HepG2 (cell line): Measurements from ENCODE around the gene ABCC1. TPM values are rescaled to one million over a fixed set of nuclear protein-coding genes. Genes with fewer than 3 reads are reported as not detected.

Source experiments
- ATAC-seq: fragments of 200-7000 bp; cut with Tn5 transposase; 3 replicates; pipeline ENCODE4 v1.9.1; 2020; ENCODE audit warnings: mild to moderate bottlenecking, moderate library complexity
- BruUV-seq: library from RNA; stranded (reverse); fragments of 400-500 nt; replicated peaks from 2 replicates; lab custom pipeline; 2021; lab: Mats Ljungman, UMichigan
- CTCF ChIA-PET: fragments of 300-600 bp; formaldehyde crosslinking; extraction: SDS; loops from one replicate; lab custom pipeline; 2021; ENCODE audit warnings: low total read pairs, inconsistent platforms, low intra/inter-chr PET ratio; lab: Yijun Ruan, JAX
- POLR2A ChIA-PET: fragments of 350-600 bp; sonication (Branson Sonifier 250); formaldehyde crosslinking; loops from one replicate; lab custom pipeline; 2020; ENCODE audit warnings: antibody characterized with exemption, inconsistent platforms; lab: Yijun Ruan, JAX
- DNase-seq: peaks from one replicate; pipeline ENCODE4 v3.0.0-alpha.2; 2015; ENCODE audit warnings: low spot score
- FAIRE-seq: peaks from 3 replicates; lab custom pipeline; 2011; peaks lifted over from hg19 to GRCh38; lab: Jason Lieb, UNC
- H2AFZ ChIP-seq: one replicate; pipeline ENCODE4 v1.6.1; 2011; ENCODE audit warnings: low read length, inconsistent platforms
- H3K27ac ChIP-seq: fragments of 300-600 bp; 3 replicates; pipeline ENCODE4 v1.8.0; 2011; ENCODE audit warnings: mixed run types, mild to moderate bottlenecking, mixed read lengths, low read length, inconsistent platforms; ENCODE audit not compliant: insufficient read depth; ENCODE audit errors: extremely low read length
- H3K27me3 ChIP-seq, 2 experiments: fragments of 200-600 bp in 1 of 2; 2 replicates in 1 of 2; 3 replicates in 1 of 2; pipeline versions ENCODE4 v1.6.0 to v1.8.0; 2011; ENCODE audit warnings: low read length in 2 of 2, mild to moderate bottlenecking in 2 of 2, moderate library complexity in 2 of 2, inconsistent platforms in 1 of 2; ENCODE audit not compliant: insufficient read depth in 2 of 2, control insufficient read depth in 1 of 2
- H3K36me3 ChIP-seq, 2 experiments: fragments of 200-600 bp in 1 of 2; replicated peaks in 1 of 2; 2 replicates in 1 of 2; 3 replicates in 1 of 2; pipeline versions ENCODE4 v1.5.1 to v1.8.0; 2011; ENCODE audit warnings: low read length in 2 of 2, inconsistent platforms in 1 of 2; ENCODE audit not compliant: insufficient read depth in 2 of 2, control insufficient read depth in 1 of 2
- H3K4me1 ChIP-seq: 2 replicates; pipeline ENCODE4 v1.5.1; 2012; ENCODE audit warnings: low read length, inconsistent platforms; ENCODE audit not compliant: insufficient read depth
- H3K4me2 ChIP-seq: 2 replicates; pipeline ENCODE4 v1.6.0; 2011; ENCODE audit warnings: low read depth, low read length, inconsistent platforms
- H3K4me3 ChIP-seq, 3 experiments: fragments of 200-600 bp in 1 of 3; sonication (generic), shearing (Covaris generic) in 1 of 3; replicated peaks in 1 of 3; 2 replicates each; pipeline ENCODE4 v1.5.1; 2011 to 2016; ENCODE audit warnings: low read length in 3 of 3, inconsistent platforms in 2 of 3, low read depth in 2 of 3, mild to moderate bottlenecking in 2 of 3, control low read depth in 1 of 3, mixed read lengths in 1 of 3; ENCODE audit not compliant: insufficient read depth in 1 of 3
- H3K79me2 ChIP-seq: one replicate; pipeline ENCODE4 v1.6.1; 2011; ENCODE audit warnings: low read length, inconsistent platforms; ENCODE audit not compliant: insufficient read depth
- H3K9ac ChIP-seq: 2 replicates; pipeline ENCODE4 v1.6.0; 2011; ENCODE audit warnings: mild to moderate bottlenecking, low read depth, low read length, inconsistent platforms; ENCODE audit not compliant: insufficient read depth
- H3K9me3 ChIP-seq: 2 replicates; pipeline ENCODE4 v1.5.1; 2012; ENCODE audit warnings: mild to moderate bottlenecking, low read length
- H4K20me1 ChIP-seq: 2 replicates; pipeline ENCODE4 v1.6.0; 2011; ENCODE audit warnings: inconsistent platforms, mild to moderate bottlenecking, low read length, moderate library complexity; ENCODE audit not compliant: insufficient read depth
- AGO1 ChIP-seq: fragments of 200-400 bp; formaldehyde crosslinking; IDR thresholded peaks from 2 replicates; pipeline ENCODE4 v1.6.1; 2017; ENCODE audit warnings: mild to moderate bottlenecking, low read depth, low read length, moderate library complexity; ENCODE audit not compliant: poor library complexity, severe bottlenecking
- BCL6 ChIP-seq: IDR thresholded peaks from 2 replicates; pipeline ENCODE4 v1.6.1; 2016; ENCODE audit warnings: missing genetic modification reagents, missing compliant biosample characterization
- CSRNP2 ChIP-seq: sonication (generic); formaldehyde crosslinking; conservative IDR thresholded peaks from 2 replicates; pipeline ENCODE4 v1.8.0; 2022; ENCODE audit warnings: low read depth, missing genetic modification reagents
- ELF3 ChIP-seq: IDR thresholded peaks from 2 replicates; pipeline ENCODE4 v1.6.1; 2016; ENCODE audit warnings: missing genetic modification reagents, missing compliant biosample characterization
- MIXL1 ChIP-seq: IDR thresholded peaks from 2 replicates; pipeline ENCODE4 v1.6.1; 2016
- NRL ChIP-seq: sonication (generic); formaldehyde crosslinking; IDR thresholded peaks from 2 replicates; pipeline ENCODE4 v1.5.0; 2020; ENCODE audit warnings: missing genetic modification reagents, mild to moderate bottlenecking, moderate library complexity, borderline replicate concordance
- POLR2G ChIP-seq: fragments of 200-400 bp; formaldehyde crosslinking; IDR thresholded peaks from 2 replicates; pipeline ENCODE4 v1.6.1; 2018; ENCODE audit warnings: mild to moderate bottlenecking, low read depth, low read length, moderate library complexity
- RBAK ChIP-seq: sonication (generic); formaldehyde crosslinking; IDR thresholded peaks from 2 replicates; pipeline ENCODE4 v1.5.1; 2020; ENCODE audit warnings: mild to moderate bottlenecking, missing genetic modification reagents
- RBM39 ChIP-seq: fragments of 200-400 bp; formaldehyde crosslinking; IDR thresholded peaks from one replicate; pipeline ENCODE4 v1.6.1; 2018; ENCODE audit warnings: antibody characterized with exemption, mild to moderate bottlenecking, low read depth, low read length; ENCODE audit not compliant: poor library complexity, severe bottlenecking
- RFXAP ChIP-seq: sonication (generic); formaldehyde crosslinking; IDR thresholded peaks from 2 replicates; pipeline ENCODE4 v1.4.0; 2020; ENCODE audit warnings: missing genetic modification reagents, borderline replicate concordance
- SP4 ChIP-seq: sonication (generic); formaldehyde crosslinking; IDR thresholded peaks from 2 replicates; pipeline ENCODE4 v1.8.1; 2023; ENCODE audit warnings: mild to moderate bottlenecking, missing genetic modification reagents
- TGIF2 ChIP-seq: IDR thresholded peaks from 2 replicates; pipeline ENCODE4 v1.6.1; 2016; ENCODE audit warnings: control low read depth, missing compliant biosample characterization
- ZFY ChIP-seq: sonication (generic); formaldehyde crosslinking; IDR thresholded peaks from 2 replicates; pipeline ENCODE4 v1.4.0; 2020; ENCODE audit warnings: missing genetic modification reagents
- ZNF12 ChIP-seq: sonication (generic); formaldehyde crosslinking; IDR thresholded peaks from 2 replicates; pipeline ENCODE4 v1.5.0; 2020; ENCODE audit warnings: missing genetic modification reagents
- ZNF225 ChIP-seq: sonication (generic); formaldehyde crosslinking; IDR thresholded peaks from 2 replicates; pipeline ENCODE4 v1.4.0; 2020; ENCODE audit warnings: mild to moderate bottlenecking, missing genetic modification reagents
- ZNF577 ChIP-seq: sonication (generic); formaldehyde crosslinking; IDR thresholded peaks from 2 replicates; pipeline ENCODE4 v1.4.0; 2020; ENCODE audit warnings: mild to moderate bottlenecking, low read depth, missing genetic modification reagents, borderline replicate concordance
- ZNF652 ChIP-seq: IDR thresholded peaks from 2 replicates; pipeline ENCODE4 v1.6.1; 2016; ENCODE audit warnings: low read depth, borderline replicate concordance
- ZNF687 ChIP-seq: sonication (generic); formaldehyde crosslinking; IDR thresholded peaks from 2 replicates; pipeline ENCODE4 v1.5.1; 2020; ENCODE audit warnings: mild to moderate bottlenecking, missing genetic modification reagents, moderate library complexity
- ZNF777 ChIP-seq: sonication (generic); formaldehyde crosslinking; IDR thresholded peaks from 2 replicates; pipeline ENCODE4 v1.4.0; 2020; ENCODE audit warnings: missing genetic modification reagents
- ZNF83 ChIP-seq: sonication (generic); formaldehyde crosslinking; IDR thresholded peaks from 2 replicates; pipeline ENCODE4 v1.4.0; 2020; ENCODE audit warnings: missing genetic modification reagents, mild to moderate bottlenecking, borderline replicate concordance
- in situ Hi-C: cut with HindIII; loops from 2 replicates; pipeline ENCODE4 v1.10.0; 2017; ENCODE audit warnings: low pct_unique_long_range_greater_than_20kb; ENCODE audit not compliant: extremely low pct_ligation_motif_present
- intact Hi-C: fragments of 100-400 bp; cut with micrococcal nuclease; formaldehyde crosslinking; loops from one replicate; pipeline ENCODE4 v1.10.0; 2022; ENCODE audit not compliant: unreplicated experiment
- polyA plus RNA-seq, 8 experiments: library from polyadenylated mRNA; depleted of rRNA in 3 of 8; stranded (reverse) in 7 of 8; unstranded in 1 of 8; fragments of >200 nt; fragmentation: Illumina TruSeq in 4 of 8; extraction: Trizol in 4 of 8; gene quantifications; 2 replicates each; pipeline versions ENCODE4 v1.2.1 to v1.2.3, GENCODE V29; 2011 to 2016; ENCODE audit warnings: low read depth in 4 of 8, missing spikeins in 1 of 8, mixed read lengths in 1 of 8; ENCODE audit not compliant: insufficient read depth in 1 of 8
- total RNA-seq, 5 experiments: library from RNA; depleted of rRNA; stranded (reverse); fragments of >200 nt; fragmentation: Illumina TruSeq; extraction: Trizol; gene quantifications; 2 replicates each; pipeline ENCODE4 v1.2.3, GENCODE V29; 2016; ENCODE audit warnings: low read depth in 1 of 5

ABCC1 gene
- total and polyA plus RNA-seq, 2 of the 13 experiments (the other 11 are each of a cell fraction or from before 2014, with no cell fraction given), result 13.0 to 30.6 TPM

GRCh38 chr16:16175296-16175695, 225.9 kb downstream of the ABCC1 start (continued):
- TF ChIP-seq ZNF687, result peak; percentile 33; the same call in 1 of the 2 replicates
- 0 out of 2 replicates have a peak, but pooled peaks have one; percentile 43 for TF ChIP-seq SP4
- TF ChIP-seq ZNF577 (CRISPR knock-in tag), result no peak
- 0 out of 2 replicates have a peak, but pooled peaks have one; percentile 22 for TF ChIP-seq ZNF225 (CRISPR knock-in tag)
- TF ChIP-seq ZFY (CRISPR knock-in tag), result no peak
- TF ChIP-seq, all 625 proteins: peak for 6

GRCh38 chr16:16176328-16176727, 226.9 kb downstream of the ABCC1 start:
- peaks cover 57 to 86% of the 10 kb centered on the region in 2 experiments for H3K36me3 ChIP-seq
- intact Hi-C loops (no loop called here), in situ Hi-C loops (no loop called here)
- CTCF ChIA-PET, result no interaction called here
- no peaks in the 10 kb centered on the region for H3K27me3 ChIP-seq
- DNase-seq (no peak), ATAC-seq (no peak), FAIRE-seq (peak; percentile 18)
- no peak overlapping the region for H3K4me3 ChIP-seq
- no peak overlapping the region for H3K4me2 ChIP-seq
- peaks cover 4% of the 10 kb centered on the region; the same call in 1 of the 2 replicates for H4K20me1 ChIP-seq
- H2AFZ ChIP-seq, result no peak overlapping the region
- no peaks in the 10 kb centered on the region for H3K79me2 ChIP-seq
- no TSS peak for BruUV-seq
- H3K4me1 ChIP-seq, result no peaks in the 10 kb centered on the region
- POLR2A ChIA-PET, result no interaction called here
- no peaks in the 10 kb centered on the region for H3K9me3 ChIP-seq
- no peak overlapping the region for H3K27ac ChIP-seq
- no peak overlapping the region for H3K9ac ChIP-seq
- peak; percentile 17; the same call in 1 of the 2 replicates for TF ChIP-seq POLR2G
- no peak for TF ChIP-seq ZNF652 (CRISPR knock-in tag)
- TF ChIP-seq RBM39, result no peak
- TF ChIP-seq ZNF83 (CRISPR knock-in tag), result no peak
- TF ChIP-seq TGIF2, result no peak
- TF ChIP-seq AGO1, result no peak
- no peak for TF ChIP-seq BCL6 (CRISPR knock-in tag)
- no peak for TF ChIP-seq ZNF777
- 0 out of 2 replicates have a peak, but pooled peaks have one; percentile 39 for TF ChIP-seq ZNF12 (CRISPR knock-in tag)
- no peak for TF ChIP-seq ELF3
- TF ChIP-seq RFXAP (CRISPR knock-in tag), result no peak
- no peak for TF ChIP-seq MIXL1 (CRISPR knock-in tag)
- no peak for TF ChIP-seq CSRNP2 (CRISPR knock-in tag)
- no peak for TF ChIP-seq NRL (CRISPR knock-in tag)
- TF ChIP-seq RBAK, result peak; percentile 99
